ENCODE measurements around the gene CBX3.
"Not testable (repeated sequence)": the region's sequence is repeated elsewhere in the genome, so short reads cannot be mapped to it uniquely, and the experiment has no call there.

GRCh38 chr7:26261866-26262265 lies 60.3 kb downstream of the CBX3 start:
- TF ChIP-seq CTCF, POLR2A (IDR thresholded peaks at IDR 0.05): not testable (repeated sequence)
